Measurements from ENCODE around the gene ARSG.

The ARSG gene

GRCh38 chr17:68461122-68461539 is 169.8 kb downstream of the ARSG start:
- TF ChIP-seq CTCF (IDR thresholded peaks at IDR 0.05) = no peak
- H3K27ac ChIP-seq = peak overlapping the region; percentile 37
- H3K27me3 ChIP-seq = no peaks in the 10 kb centered on the region
- H3K36me3 ChIP-seq = no peaks in the 10 kb centered on the region
- H3K9me3 ChIP-seq = no peaks in the 10 kb centered on the region
- H3K4me1 ChIP-seq (ENCODE audit: control insufficient read depth in 1 of 2, insufficient read depth in 1 of 2, low read depth in 1 of 2, low read length in 1 of 2) = peaks cover 40 to 49% of the 10 kb centered on the region in 2 experiments
- H3K4me3 ChIP-seq (ENCODE audit: low read depth in 1 of 2, low read length in 1 of 2) = no peak overlapping the region

DNA sequence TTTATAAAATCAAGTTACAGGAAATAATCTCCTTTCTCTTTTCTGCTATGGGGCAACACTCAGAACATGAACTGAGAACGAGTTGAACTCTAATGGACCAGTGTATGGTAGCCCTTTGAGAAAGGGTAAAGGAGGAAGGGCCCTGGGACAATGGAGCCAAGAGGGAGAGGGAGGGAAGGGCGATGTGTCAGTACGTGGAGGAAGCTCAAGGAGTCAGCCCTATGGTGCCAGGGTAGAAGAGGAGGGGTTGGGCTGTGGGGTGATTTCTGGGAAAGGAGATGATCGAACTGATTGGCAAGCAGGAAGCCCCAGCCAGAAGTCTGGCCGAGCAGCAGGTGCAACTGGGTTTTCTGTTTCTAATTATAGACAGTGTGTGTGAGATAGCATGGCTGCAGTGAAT is 170.3 kb downstream of the ARSG start:
- Histone ChIP-seq H3K4me3 (ENCODE audit: low read depth in 1 of 2, low read length in 1 of 2) (no peak overlapping the region), H3K27me3 (no peaks in the 10 kb centered on the region), H3K27ac (peak overlapping the region; percentile 37), H3K36me3 (no peaks in the 10 kb centered on the region), H3K9me3 (no peaks in the 10 kb centered on the region), H3K4me1 (ENCODE audit: control insufficient read depth in 1 of 2, insufficient read depth in 1 of 2, low read depth in 1 of 2, low read length in 1 of 2) (peaks cover 36 to 44% of the 10 kb centered on the region in 2 experiments)
- TF ChIP-seq CTCF (IDR thresholded peaks at IDR 0.05) = no peak

- H3K27me3 ChIP-seq = no peaks in the 10 kb centered on the region
- peak; percentile 77 for TF ChIP-seq CTCF (IDR thresholded peaks at IDR 0.05)
- peaks cover 34 to 39% of the 10 kb centered on the region in 2 experiments for H3K4me1 ChIP-seq (ENCODE audit: control insufficient read depth in 1 of 2, insufficient read depth in 1 of 2, low read depth in 1 of 2, low read length in 1 of 2)
- no peaks in the 10 kb centered on the region for H3K36me3 ChIP-seq
- no peak overlapping the region for H3K27ac ChIP-seq
- no peak overlapping the region for H3K4me3 ChIP-seq (ENCODE audit: low read depth in 1 of 2, low read length in 1 of 2)
- no peaks in the 10 kb centered on the region for H3K9me3 ChIP-seq
Observed at GRCh38 chr17:68462381-68463210, 171.3 kb downstream of the ARSG start.

- Histone ChIP-seq H3K27me3 (peaks cover 6% of the 10 kb centered on the region), H3K27ac (no peak overlapping the region), H3K9me3 (no peaks in the 10 kb centered on the region), H3K4me3 (ENCODE audit: low read depth in 1 of 2, low read length in 1 of 2) (no peak overlapping the region), H3K36me3 (no peaks in the 10 kb centered on the region), H3K4me1 (ENCODE audit: control insufficient read depth in 1 of 2, insufficient read depth in 1 of 2, low read depth in 1 of 2, low read length in 1 of 2) (peaks cover 27 to 31% of the 10 kb centered on the region in 2 experiments)
- TF ChIP-seq CTCF (IDR thresholded peaks at IDR 0.05) = no peak
Observed at GRCh38 chr17:68463211-68464019, 172.1 kb downstream of the ARSG start.

GRCh38 chr17:68468334-68468733 is 177.0 kb downstream of the ARSG start:
- Histone ChIP-seq H3K27ac (no peak overlapping the region), H3K4me1 (ENCODE audit: control insufficient read depth in 1 of 2, insufficient read depth in 1 of 2, low read depth in 1 of 2, low read length in 1 of 2) (no peaks in the 10 kb centered on the region), H3K27me3 (peaks cover 6% of the 10 kb centered on the region), H3K36me3 (no peaks in the 10 kb centered on the region), H3K4me3 (ENCODE audit: low read depth in 1 of 2, low read length in 1 of 2) (no peak overlapping the region), H3K9me3 (no peaks in the 10 kb centered on the region)
- TF ChIP-seq CTCF (IDR thresholded peaks at IDR 0.05) = no peak
